ENCODE measurements around the gene RTKN2. TPM values are rescaled to one million over a fixed set of nuclear protein-coding genes. Genes with fewer than 3 reads are reported as not detected.

Gene RTKN2, protein sequence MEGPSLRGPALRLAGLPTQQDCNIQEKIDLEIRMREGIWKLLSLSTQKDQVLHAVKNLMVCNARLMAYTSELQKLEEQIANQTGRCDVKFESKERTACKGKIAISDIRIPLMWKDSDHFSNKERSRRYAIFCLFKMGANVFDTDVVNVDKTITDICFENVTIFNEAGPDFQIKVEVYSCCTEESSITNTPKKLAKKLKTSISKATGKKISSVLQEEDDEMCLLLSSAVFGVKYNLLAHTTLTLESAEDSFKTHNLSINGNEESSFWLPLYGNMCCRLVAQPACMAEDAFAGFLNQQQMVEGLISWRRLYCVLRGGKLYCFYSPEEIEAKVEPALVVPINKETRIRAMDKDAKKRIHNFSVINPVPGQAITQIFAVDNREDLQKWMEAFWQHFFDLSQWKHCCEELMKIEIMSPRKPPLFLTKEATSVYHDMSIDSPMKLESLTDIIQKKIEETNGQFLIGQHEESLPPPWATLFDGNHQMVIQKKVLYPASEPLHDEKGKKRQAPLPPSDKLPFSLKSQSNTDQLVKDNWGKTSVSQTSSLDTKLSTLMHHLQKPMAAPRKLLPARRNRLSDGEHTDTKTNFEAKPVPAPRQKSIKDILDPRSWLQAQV
- not detected in 2 replicates for total RNA-seq

DNA sequence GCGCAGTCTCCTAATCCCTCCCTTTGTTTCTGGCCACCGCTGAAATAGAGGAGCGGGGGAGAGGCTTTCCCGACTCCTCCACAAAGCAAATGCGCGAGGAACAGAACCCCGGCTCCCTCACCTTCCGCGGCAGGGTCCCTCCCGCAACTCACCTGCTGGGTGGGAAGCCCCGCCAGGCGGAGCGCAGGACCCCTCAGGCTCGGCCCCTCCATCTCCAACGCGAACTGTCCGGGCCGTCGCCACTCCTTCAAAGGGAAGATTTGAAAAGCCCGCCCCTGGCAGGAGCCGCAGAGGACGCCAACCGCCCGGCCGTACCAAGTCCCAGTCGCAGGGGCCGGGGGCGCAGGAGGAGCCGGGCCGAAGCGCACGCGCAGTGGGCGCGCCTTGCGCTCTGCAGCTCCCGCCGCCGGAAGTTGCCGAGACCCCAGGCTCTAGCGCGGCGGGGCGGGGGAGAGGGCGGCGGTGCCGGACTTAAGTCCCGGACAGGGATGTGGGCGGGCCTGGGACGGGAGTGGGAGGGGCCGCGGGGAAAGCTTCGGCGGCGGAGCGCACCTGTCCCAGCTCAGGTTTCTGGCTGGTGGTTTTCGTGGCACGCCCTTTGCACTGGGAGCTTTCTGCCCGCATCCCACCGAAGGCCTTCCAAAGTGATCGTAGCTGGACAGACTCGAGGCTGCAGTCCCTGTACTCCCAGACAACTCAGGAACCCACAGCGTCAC lies at the start of gene RTKN2:
Gene RTKN2 (minus strand): TSS at position 446 of the 716 bp plus-strand sequence. CDS start 234 bp downstream, at position 212.

Other genes starting within 250 kb of the RTKN2 start
- gene ZNF365, start 105.5 kb upstream of the RTKN2 start, total RNA-seq = under 0.01 and 0.12 TPM in 2 replicates

Data from pericardium fibroblast (primary cell).